Pancreas (tissue), 10 donors: Measurements from ENCODE around the gene NDUFAF8. TPM values are rescaled to one million over a fixed set of nuclear protein-coding genes. Genes with fewer than 3 reads are reported as not detected.

ENCODE experiments used
- ATAC-seq, 4 donors: fragments of 200-7000 bp; cut with Tn5 transposase; one replicate each; pipeline versions ENCODE4 v1.8.0 to v1.9.1; 2020; ENCODE audit warnings: mild to moderate bottlenecking in 4 of 4, moderate library complexity in 4 of 4
- DNase-seq, 6 donors: peaks; one replicate each; pipeline ENCODE4 v3.0.0-alpha.2; 2020
- FAIRE-seq: peaks from 2 replicates; lab custom pipeline; 2012; peaks lifted over from hg19 to GRCh38; lab: Jason Lieb, UNC
- H3K27ac ChIP-seq, 4 donors: fragments of 200-600 bp; sonication (generic); 1 replicate in 3 of 4; 2 replicates in 1 of 4; pipeline versions ENCODE4 v1.5.0 to v1.8.0; 2020
- H3K27me3 ChIP-seq, 4 donors: fragments of 200-600 bp; one replicate each; pipeline ENCODE4 v1.8.0; 2021
- H3K36me3 ChIP-seq, 3 donors: fragments of 200-600 bp; sonication (generic) in 1 of 3; one replicate each; pipeline versions ENCODE4 v1.5.0 to v1.8.0; 2020 to 2021
- H3K4me1 ChIP-seq, 3 donors: fragments of 200-600 bp; one replicate each; pipeline ENCODE4 v1.8.0; 2021
- H3K4me3 ChIP-seq, 4 donors: fragments of 200-600 bp; sonication (generic) in 2 of 4; one replicate each; pipeline versions ENCODE4 v1.5.0 to v1.8.0; 2020 to 2021
- H3K9me3 ChIP-seq, 4 donors: fragments of 200-600 bp; one replicate each; pipeline ENCODE4 v1.8.0; 2021
- WGBS, 2 donors: extraction: QIAGEN DNeasy Blood & Tissue Kit; methylation state at CpG; one replicate each; pipeline ENCODE4 v1.1.7; 2013; 5-methylcytosine and 5-hydroxymethylcytosine counted together
- intact Hi-C, 3 donors: fragments of 100-400 bp; cut with DNase I; formaldehyde crosslinking; loops; one replicate each; pipeline versions ENCODE4 v1.11.1 to v1.14.2; 2022
- polyA plus RNA-seq, 2 donors: library from polyadenylated mRNA; stranded (reverse); fragments of 200-250 nt; gene quantifications; one replicate each; pipeline ENCODE4 v1.2.3, GENCODE V29; 2013
- total RNA-seq, 6 donors: library from RNA; stranded (reverse); fragmentation: NEBNext Ultra II Directional in 4 of 6; extraction: Animal tissue kit (Norgen Biotek cat#: 25700) in 4 of 6; gene quantifications; one replicate each; pipeline versions ENCODE4 v1.2.1 to v1.2.4, GENCODE V29; 2021 to 2023
- TF ChIP-seq, protein P1 (sequence below), 4 donors: fragments of 200-600 bp; sonication (generic) in 3 of 4; IDR thresholded peaks; one replicate each; pipeline versions ENCODE4 v1.5.0 to v1.8.0; 2021; ENCODE audit warnings: antibody characterized with exemption in 4 of 4
- donor health status: healthy with polysubstance abuse.
- donor health status: DM: no; HTN: no; CAD: no; lungs with moderate emphysema.
- donor health status: DM: no; HTN: no; CAD: no.
- donor health status: control.
- donor health status: control.
- donor health status: Bipolar disorder and iron deficiency.
- donor health status: DM: yes; HTN: yes; CAD: no.
- donor health status: DM: no; HTN: no; CAD: no.
- donor health status: DM: no; HTN: no; CAD: no.
- donor health status: DM: yes; HTN: yes; CAD: no.

Gene NDUFAF8
- total and polyA plus RNA-seq, 8 donors, result 17.5 to 34.1 (median 21.9) TPM

DNA sequence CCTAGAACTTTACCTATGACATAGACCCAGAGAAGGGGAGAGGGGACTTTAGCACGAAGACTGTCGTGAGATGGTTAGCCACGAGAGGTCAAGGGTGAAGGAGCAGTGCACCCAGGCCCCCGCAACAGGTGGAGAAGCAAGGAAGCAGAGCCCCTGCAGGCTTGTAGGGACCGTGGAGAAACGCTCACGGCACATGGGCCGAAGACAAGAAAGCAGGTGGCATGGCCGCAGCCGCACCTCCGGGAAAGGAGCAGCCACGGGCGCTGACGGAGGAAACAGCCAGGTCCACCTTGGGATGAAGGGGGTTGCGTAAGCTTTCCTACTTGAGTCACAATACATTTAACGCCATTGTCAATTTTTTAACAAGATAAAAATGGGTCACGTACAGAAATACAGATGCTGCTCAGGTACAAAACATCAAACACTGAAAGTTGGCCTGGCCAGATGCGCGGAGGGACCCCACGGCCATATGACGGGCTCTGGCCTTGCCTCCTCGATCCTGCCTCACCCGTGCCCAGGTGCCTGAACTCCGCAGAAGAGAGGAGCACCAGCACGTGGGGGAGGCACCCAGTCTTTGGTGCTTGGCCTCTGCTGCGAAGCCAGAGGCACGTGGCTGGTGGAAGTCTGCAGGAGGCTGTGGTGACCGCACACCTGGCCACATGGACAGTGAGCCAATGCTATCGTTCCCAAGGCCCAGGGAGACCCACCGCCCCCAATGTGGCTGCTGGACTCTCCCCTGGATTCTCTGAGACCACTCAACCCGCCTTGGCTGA, 34.8 kb downstream of the NDUFAF8 start:
- DNase-seq (peak in 2 of 6 donors; percentile 19 to 38), FAIRE-seq (no peak), ATAC-seq (no peak)
- Histone ChIP-seq H3K4me3 (no peak overlapping the region), H3K4me1 (no peaks in the 10 kb centered on the region), H3K9me3 (no peaks in the 10 kb centered on the region), H3K27ac (no peak overlapping the region), H3K27me3 (no peaks in the 10 kb centered on the region), H3K36me3 (peaks cover 5 to 80% (median 26%) of the 10 kb centered on the region in 3 donors)
- TF ChIP-seq, protein P1, sequence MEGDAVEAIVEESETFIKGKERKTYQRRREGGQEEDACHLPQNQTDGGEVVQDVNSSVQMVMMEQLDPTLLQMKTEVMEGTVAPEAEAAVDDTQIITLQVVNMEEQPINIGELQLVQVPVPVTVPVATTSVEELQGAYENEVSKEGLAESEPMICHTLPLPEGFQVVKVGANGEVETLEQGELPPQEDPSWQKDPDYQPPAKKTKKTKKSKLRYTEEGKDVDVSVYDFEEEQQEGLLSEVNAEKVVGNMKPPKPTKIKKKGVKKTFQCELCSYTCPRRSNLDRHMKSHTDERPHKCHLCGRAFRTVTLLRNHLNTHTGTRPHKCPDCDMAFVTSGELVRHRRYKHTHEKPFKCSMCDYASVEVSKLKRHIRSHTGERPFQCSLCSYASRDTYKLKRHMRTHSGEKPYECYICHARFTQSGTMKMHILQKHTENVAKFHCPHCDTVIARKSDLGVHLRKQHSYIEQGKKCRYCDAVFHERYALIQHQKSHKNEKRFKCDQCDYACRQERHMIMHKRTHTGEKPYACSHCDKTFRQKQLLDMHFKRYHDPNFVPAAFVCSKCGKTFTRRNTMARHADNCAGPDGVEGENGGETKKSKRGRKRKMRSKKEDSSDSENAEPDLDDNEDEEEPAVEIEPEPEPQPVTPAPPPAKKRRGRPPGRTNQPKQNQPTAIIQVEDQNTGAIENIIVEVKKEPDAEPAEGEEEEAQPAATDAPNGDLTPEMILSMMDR (IDR thresholded peaks at IDR 0.05), result no peak
- intact Hi-C loops, result no loop called here
- WGBS, 2 donors, result 93 to 94% methylated on average over 31 of the region's 31 CpGs

DNA sequence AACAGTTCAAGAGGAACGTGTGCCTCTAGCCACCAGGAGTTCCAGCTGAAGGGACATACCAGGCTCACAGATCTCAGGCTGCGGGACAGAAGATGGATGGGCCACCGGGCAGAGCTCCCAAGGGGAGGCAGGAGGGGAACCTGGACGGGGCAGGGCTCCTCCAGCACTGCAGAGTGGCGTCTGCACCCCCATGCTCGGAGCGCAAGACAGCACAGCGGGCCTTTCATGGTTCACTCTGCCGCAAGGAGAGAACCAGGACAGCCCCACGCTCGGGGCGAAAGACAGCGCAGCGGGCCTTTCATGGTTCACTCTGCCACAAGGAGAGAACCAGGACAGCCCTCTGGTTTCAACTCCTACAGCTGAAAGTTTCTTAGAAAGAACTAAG, 35.3 kb downstream of the NDUFAF8 start:
- H3K4me3 ChIP-seq, result no peak overlapping the region
- H3K27me3 ChIP-seq, result no peaks in the 10 kb centered on the region
- TF ChIP-seq, protein P1 (IDR thresholded peaks at IDR 0.05), result no peak
- H3K4me1 ChIP-seq, result no peaks in the 10 kb centered on the region
- no peak overlapping the region for H3K27ac ChIP-seq
- H3K9me3 ChIP-seq, result no peaks in the 10 kb centered on the region
- intact Hi-C loops, result no loop called here
- ATAC-seq (no peak), FAIRE-seq (no peak), DNase-seq (peak in 1 of 6 donors; percentile 21)
- WGBS, 2 donors, result 94 to 96% methylated on average over 14 of the region's 14 CpGs
- peaks cover 5 to 86% (median 24%) of the 10 kb centered on the region in 3 donors for H3K36me3 ChIP-seq

DNA sequence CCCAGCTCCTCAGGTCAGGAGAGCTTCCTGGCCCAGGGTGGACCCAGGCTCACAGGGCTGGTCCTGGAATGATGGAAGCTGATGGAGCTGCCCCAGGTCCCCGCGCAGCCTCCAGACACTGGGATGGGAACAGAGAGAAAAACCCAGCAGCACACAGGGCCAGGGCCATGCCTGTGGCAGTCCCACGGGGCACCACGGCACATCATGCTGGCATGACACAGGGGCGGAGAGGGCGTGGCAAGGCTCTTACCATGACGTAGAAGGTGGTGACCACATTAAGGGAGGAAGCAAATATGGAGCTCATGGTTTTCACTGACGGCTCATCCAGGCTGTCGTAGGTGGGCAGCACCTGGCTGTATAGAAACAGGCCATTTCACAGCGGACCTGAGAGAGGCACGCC, 37.7 kb downstream of the NDUFAF8 start:
- H3K4me1 ChIP-seq, result no peaks in the 10 kb centered on the region
- intact Hi-C loops, result no loop called here
- WGBS, 2 donors, result 93 to 95% methylated on average over 11 of the region's 11 CpGs
- H3K9me3 ChIP-seq, result no peaks in the 10 kb centered on the region
- DNase-seq (peak in 2 of 6 donors; percentile 10 to 56), ATAC-seq (no peak), FAIRE-seq (no peak)
- no peaks in the 10 kb centered on the region for H3K27me3 ChIP-seq
- no peak overlapping the region for H3K4me3 ChIP-seq
- TF ChIP-seq, protein P1 (IDR thresholded peaks at IDR 0.05), result no peak
- H3K27ac ChIP-seq, result no peak overlapping the region
- peaks cover 5 to 76% (median 16%) of the 10 kb centered on the region in 3 donors for H3K36me3 ChIP-seq

DNA sequence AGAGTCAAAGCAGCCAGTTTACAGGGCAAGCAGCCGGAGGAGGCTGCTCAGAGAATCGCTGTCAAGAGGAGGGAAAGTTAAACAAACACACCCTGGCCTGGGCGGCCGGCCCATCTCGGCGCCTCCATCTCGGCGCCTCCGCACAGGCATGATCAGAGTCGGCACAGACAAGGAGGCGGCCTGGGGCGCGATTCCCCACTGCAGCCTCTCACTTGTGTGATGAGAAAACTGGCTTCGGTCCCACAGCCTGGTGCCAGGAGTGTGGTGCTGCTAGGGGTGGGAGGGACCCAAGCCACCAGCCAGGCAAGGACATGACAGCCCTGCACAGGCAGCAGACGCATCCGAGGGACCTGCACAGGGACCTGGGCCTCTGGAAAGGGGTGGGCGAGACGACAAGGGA, 38.3 kb downstream of the NDUFAF8 start:
- DNase-seq, result peak in 2 of 6 donors; percentile 30 to 67
- Histone ChIP-seq H3K36me3 (peaks cover 5 to 77% (median 12%) of the 10 kb centered on the region in 3 donors), H3K4me1 (no peaks in the 10 kb centered on the region), H3K4me3 (no peak overlapping the region), H3K27ac (no peak overlapping the region), H3K27me3 (no peaks in the 10 kb centered on the region), H3K9me3 (no peaks in the 10 kb centered on the region)
- FAIRE-seq, result no peak
- TF ChIP-seq, protein P1 (IDR thresholded peaks at IDR 0.05), result no peak
- intact Hi-C loops, result no loop called here
- WGBS, 2 donors, result 77 to 78% methylated on average over 16 to 18 of the region's 18 CpGs
- peak in 3 of 4 donors; percentile 15 to 43 (median 25) for ATAC-seq
